T-helper 17 cell (primary cell): ENCODE results near the gene SRPX. TPM values are rescaled to one million over a fixed set of nuclear protein-coding genes. Genes with fewer than 3 reads are reported as not detected.
A peak's percentile ranks its signal among the peaks of the same experiment; 100 is the strongest.

Source experiments
- ATAC-seq: fragments of 150-1000 bp; cut with Tn5 transposase; 2 replicates; pipeline ENCODE4 v1.10.0; 2021; ENCODE audit warnings: mild to moderate bottlenecking, moderate library complexity
- DNase-seq, 3 donors: peaks; one replicate each; pipeline versions ENCODE4 v3.0.0 to v3.0.0-alpha.2; 2020 to 2021
- H3K9me3 ChIP-seq: one replicate; pipeline ENCODE4 v1.7.0; 2013; ENCODE audit warnings: low read length, mild to moderate bottlenecking; ENCODE audit not compliant: control insufficient read depth, poor library complexity, severe bottlenecking
- H3K27ac Mint-ChIP-seq: one replicate; pipeline ENCODE4 v1.8.0; 2022; ENCODE audit warnings: mild to moderate bottlenecking, moderate library complexity, mixed read lengths
- H3K27me3 Mint-ChIP-seq: one replicate; pipeline ENCODE4 v1.8.0; 2022; ENCODE audit warnings: mixed read lengths
- H3K36me3 Mint-ChIP-seq: one replicate; pipeline ENCODE4 v1.8.0; 2022; ENCODE audit warnings: low read depth, mixed read lengths
- H3K4me1 Mint-ChIP-seq: one replicate; pipeline ENCODE4 v1.8.0; 2022; ENCODE audit warnings: mild to moderate bottlenecking, mixed read lengths
- H3K4me3 Mint-ChIP-seq: one replicate; pipeline ENCODE4 v1.8.0; 2022; ENCODE audit warnings: mild to moderate bottlenecking, moderate library complexity, mixed read lengths
- total RNA-seq, 4 donors: library from RNA in 2 of 4; stranded (reverse) in 2 of 4; gene quantifications; one replicate each; pipeline ENCODE4 v1.2.3 and lab custom pipeline; 2022 to 2026

Gene SRPX
- total RNA-seq, 2 donors from 2014 or later = 0.30 TPM; not detected in 1

GRCh38 chrX:38150993-38151392, 69.7 kb downstream of the SRPX start:
- DNase-seq (no peak), ATAC-seq (no peak)
- no peak overlapping the region for H3K27ac Mint-ChIP-seq
- no peaks in the 10 kb centered on the region for H3K9me3 ChIP-seq
- H3K4me1 Mint-ChIP-seq = no peaks in the 10 kb centered on the region
- H3K27me3 Mint-ChIP-seq = peaks cover 7% of the 10 kb centered on the region
- H3K4me3 Mint-ChIP-seq = no peak overlapping the region
- no peaks in the 10 kb centered on the region for H3K36me3 Mint-ChIP-seq

GRCh38 chrX:38149016-38149415, 71.7 kb downstream of the SRPX start:
- H3K27ac Mint-ChIP-seq = no peak overlapping the region
- H3K9me3 ChIP-seq = no peaks in the 10 kb centered on the region
- no peaks in the 10 kb centered on the region for H3K36me3 Mint-ChIP-seq
- no peak overlapping the region for H3K4me3 Mint-ChIP-seq
- H3K27me3 Mint-ChIP-seq = peaks cover 7% of the 10 kb centered on the region
- ATAC-seq (no peak), DNase-seq (no peak)
- H3K4me1 Mint-ChIP-seq = no peaks in the 10 kb centered on the region

DNA sequence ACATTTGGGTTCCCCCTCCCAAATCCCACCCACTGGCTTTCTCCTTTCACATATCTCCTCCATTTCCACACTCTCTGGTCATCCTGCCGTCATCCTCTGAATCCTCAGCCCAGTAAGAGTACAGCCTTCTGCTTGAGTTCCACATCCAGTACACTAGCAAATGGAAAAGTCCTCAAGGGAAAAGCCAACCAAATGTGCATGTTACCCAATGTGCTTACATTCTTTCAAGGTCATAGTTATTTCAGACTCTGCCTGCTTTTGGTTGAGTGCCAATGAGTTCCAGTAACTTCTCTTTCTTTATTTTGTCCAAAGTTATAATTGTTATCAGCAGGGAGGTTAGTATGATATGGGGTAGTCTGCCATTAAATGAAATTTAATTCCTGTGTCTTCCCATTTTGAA, 78.1 kb downstream of the SRPX start:
- no peak for DNase-seq
- Mint-ChIP-seq H3K27ac (peak overlapping the region; percentile 34), H3K4me3 (no peak overlapping the region), H3K36me3 (no peaks in the 10 kb centered on the region), H3K4me1 (no peaks in the 10 kb centered on the region), H3K27me3 (no peaks in the 10 kb centered on the region)
- H3K9me3 ChIP-seq = no peaks in the 10 kb centered on the region
- no peak for ATAC-seq

- ATAC-seq (no peak), DNase-seq (no peak)
- H3K9me3 ChIP-seq = no peaks in the 10 kb centered on the region
- Mint-ChIP-seq H3K4me1 (no peaks in the 10 kb centered on the region), H3K27ac (no peak overlapping the region), H3K36me3 (no peaks in the 10 kb centered on the region), H3K4me3 (no peak overlapping the region), H3K27me3 (no peaks in the 10 kb centered on the region)
Measured at GRCh38 chrX:38138900-38139299, 81.8 kb downstream of the SRPX start.

- no peak for DNase-seq
- no peak for ATAC-seq
- no peaks in the 10 kb centered on the region for H3K36me3 Mint-ChIP-seq
- H3K27ac Mint-ChIP-seq = no peak overlapping the region
- H3K4me3 Mint-ChIP-seq = no peak overlapping the region
- H3K4me1 Mint-ChIP-seq = no peaks in the 10 kb centered on the region
- H3K27me3 Mint-ChIP-seq = no peaks in the 10 kb centered on the region
- H3K9me3 ChIP-seq = no peaks in the 10 kb centered on the region
Measured at GRCh38 chrX:38138157-38138891, 82.3 kb downstream of the SRPX start.

GRCh38 chrX:38129366-38129765, 91.3 kb downstream of the SRPX start:
- H3K9me3 ChIP-seq = no peaks in the 10 kb centered on the region
- no peak overlapping the region for H3K4me3 Mint-ChIP-seq
- ATAC-seq (no peak), DNase-seq (no peak)
- no peaks in the 10 kb centered on the region for H3K36me3 Mint-ChIP-seq
- H3K27me3 Mint-ChIP-seq = no peaks in the 10 kb centered on the region
- no peak overlapping the region for H3K27ac Mint-ChIP-seq
- no peaks in the 10 kb centered on the region for H3K4me1 Mint-ChIP-seq

DNA sequence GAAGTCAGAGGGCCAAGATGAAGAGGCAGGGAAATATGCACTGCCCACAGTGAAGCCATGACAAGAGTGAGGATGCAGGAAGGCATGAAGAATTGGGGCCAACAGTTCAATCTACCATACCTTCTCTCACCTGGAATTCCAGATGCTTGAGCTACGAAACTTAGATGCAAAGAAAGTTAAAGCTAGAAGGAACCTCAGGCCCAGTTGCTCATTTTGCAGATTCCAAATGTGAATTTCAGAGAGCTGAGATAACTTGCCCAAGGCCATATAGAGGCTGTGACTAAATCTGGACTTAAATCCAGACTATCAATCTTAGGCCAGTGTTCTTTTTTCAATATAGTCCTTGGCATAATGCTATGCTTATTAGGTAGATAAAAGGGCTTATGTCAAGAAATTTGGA, 92.7 kb downstream of the SRPX start:
- no peaks in the 10 kb centered on the region for H3K9me3 ChIP-seq
- Mint-ChIP-seq H3K27ac (no peak overlapping the region), H3K4me3 (no peak overlapping the region), H3K4me1 (no peaks in the 10 kb centered on the region), H3K27me3 (no peaks in the 10 kb centered on the region), H3K36me3 (no peaks in the 10 kb centered on the region)
- no peak for ATAC-seq
- DNase-seq = no peak

DNA sequence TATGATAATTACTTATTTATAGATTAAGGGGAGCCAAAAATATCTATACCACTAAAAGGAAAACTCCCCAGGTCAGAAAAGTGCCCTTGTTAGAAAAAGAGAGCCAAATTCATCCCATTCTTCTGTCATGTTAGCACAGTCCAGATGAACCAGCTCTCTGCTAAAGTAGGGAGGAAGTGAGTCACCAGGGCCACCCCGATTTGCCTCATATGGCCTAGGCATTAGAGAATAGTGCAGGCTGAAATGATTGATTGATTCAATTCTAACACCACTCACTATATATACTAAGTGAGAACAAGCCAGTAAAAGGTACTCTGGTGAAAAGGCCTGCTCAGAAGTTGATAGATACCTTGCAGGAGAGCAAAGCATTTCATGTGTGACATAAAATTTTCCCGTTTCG, 94.5 kb downstream of the SRPX start:
- DNase-seq (no peak), ATAC-seq (no peak)
- H3K9me3 ChIP-seq = no peaks in the 10 kb centered on the region
- Mint-ChIP-seq H3K4me3 (no peak overlapping the region), H3K27ac (no peak overlapping the region), H3K36me3 (no peaks in the 10 kb centered on the region), H3K27me3 (no peaks in the 10 kb centered on the region), H3K4me1 (no peaks in the 10 kb centered on the region)

DNA sequence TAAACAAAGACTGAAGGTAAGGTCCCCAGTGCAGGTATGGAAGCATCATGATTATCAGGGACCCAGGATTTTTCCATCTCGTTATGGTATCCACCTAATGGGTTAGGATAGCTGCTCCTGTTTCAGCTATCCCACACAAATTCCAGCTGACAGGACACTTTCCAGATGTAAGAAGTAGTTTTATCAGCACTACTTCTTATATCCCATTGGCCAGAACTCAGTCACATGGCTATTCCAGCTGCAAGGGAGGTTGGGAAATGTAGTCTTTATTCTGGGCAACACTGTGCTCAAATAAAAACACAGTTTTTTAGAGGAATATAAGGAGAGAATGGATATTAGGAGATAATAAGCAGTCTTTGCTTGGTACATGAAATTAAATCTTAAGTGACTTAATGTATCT, 96.7 kb downstream of the SRPX start:
- ATAC-seq (no peak), DNase-seq (no peak)
- no peaks in the 10 kb centered on the region for H3K9me3 ChIP-seq
- Mint-ChIP-seq H3K27ac (no peak overlapping the region), H3K36me3 (no peaks in the 10 kb centered on the region), H3K27me3 (no peaks in the 10 kb centered on the region), H3K4me1 (no peaks in the 10 kb centered on the region), H3K4me3 (no peak overlapping the region)

DNA sequence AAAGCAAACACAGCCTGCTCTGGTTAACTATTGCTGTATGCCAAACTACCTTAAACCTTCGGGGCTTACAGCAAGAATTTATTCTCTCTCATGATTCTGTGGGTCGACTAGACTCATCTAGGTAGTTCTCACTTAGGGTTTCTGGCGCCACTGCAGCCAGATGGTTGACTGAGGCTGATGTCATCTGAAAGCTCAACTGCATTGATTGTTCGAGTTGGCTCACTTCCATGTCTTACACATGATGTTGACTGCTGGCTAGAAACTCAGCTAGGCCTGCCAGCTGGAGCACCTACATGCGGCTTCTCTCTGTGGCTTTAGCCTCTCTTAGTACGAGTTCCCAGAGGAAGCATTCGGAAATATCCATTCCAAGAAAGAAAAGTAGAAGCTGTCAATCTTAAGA, 103.2 kb downstream of the SRPX start:
- DNase-seq = no peak
- H3K9me3 ChIP-seq = no peaks in the 10 kb centered on the region
- no peak overlapping the region for H3K27ac Mint-ChIP-seq
- no peak overlapping the region for H3K4me3 Mint-ChIP-seq
- peaks cover 2% of the 10 kb centered on the region for H3K36me3 Mint-ChIP-seq
- no peak for ATAC-seq
- no peaks in the 10 kb centered on the region for H3K27me3 Mint-ChIP-seq
- H3K4me1 Mint-ChIP-seq = no peaks in the 10 kb centered on the region

- Mint-ChIP-seq H3K36me3 (peaks cover 2% of the 10 kb centered on the region), H3K4me1 (no peaks in the 10 kb centered on the region)
Measured at GRCh38 chrX:38116706-38117105, 104.0 kb downstream of the SRPX start.

DNA sequence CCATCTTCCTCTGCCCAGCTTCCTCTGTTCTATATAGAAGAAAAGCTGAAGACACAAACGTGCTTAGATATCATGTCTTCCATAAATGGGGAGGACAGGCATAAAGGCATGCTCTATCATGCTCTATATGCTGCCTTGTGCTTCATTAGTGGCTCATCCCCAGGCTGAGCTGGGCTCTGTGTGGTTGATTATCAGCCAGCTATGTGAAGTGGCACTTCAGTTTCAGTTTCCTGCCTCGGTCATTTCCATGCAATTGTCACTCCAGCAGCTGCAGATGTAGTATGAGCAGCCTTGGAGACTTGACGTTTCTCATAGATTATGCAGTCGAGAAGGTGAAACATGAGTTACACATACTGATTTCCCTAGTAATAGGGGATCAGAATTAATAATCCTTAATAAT, 108.1 kb downstream of the SRPX start:
- H3K27ac Mint-ChIP-seq = no peak overlapping the region
- DNase-seq (no peak), ATAC-seq (no peak)
- no peaks in the 10 kb centered on the region for H3K27me3 Mint-ChIP-seq
- H3K4me3 Mint-ChIP-seq = no peak overlapping the region
- peaks cover 2% of the 10 kb centered on the region for H3K36me3 Mint-ChIP-seq
- no peaks in the 10 kb centered on the region for H3K4me1 Mint-ChIP-seq
- no peaks in the 10 kb centered on the region for H3K9me3 ChIP-seq

More at GRCh38 chrX:38116706-38117105, 104.0 kb downstream of the SRPX start:
- H3K4me3 Mint-ChIP-seq = no peak overlapping the region
- no peaks in the 10 kb centered on the region for H3K27me3 Mint-ChIP-seq
- DNase-seq = no peak
- no peak for ATAC-seq
- H3K9me3 ChIP-seq = no peaks in the 10 kb centered on the region
- H3K27ac Mint-ChIP-seq = no peak overlapping the region

DNA sequence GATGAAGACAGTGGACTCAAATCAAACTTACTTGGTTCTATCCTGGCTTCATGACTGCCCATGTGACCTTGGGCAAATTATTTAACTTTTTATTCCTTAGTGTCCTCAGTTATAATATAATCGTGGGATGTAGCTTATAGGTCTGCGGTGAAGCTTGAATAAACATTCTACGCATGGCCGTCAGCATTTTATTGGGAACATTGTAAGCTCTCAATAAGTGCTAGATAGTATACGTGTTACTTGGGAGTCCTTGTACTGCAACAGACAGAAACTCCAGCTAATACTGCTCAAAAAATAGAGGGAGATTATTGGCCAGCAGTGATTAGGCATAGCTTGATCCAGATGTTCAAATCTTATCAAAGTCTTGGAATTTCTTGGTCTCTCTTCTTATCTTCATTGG, 109.5 kb downstream of the SRPX start:
- H3K27me3 Mint-ChIP-seq = no peaks in the 10 kb centered on the region
- no peak overlapping the region for H3K4me3 Mint-ChIP-seq
- peaks cover 2% of the 10 kb centered on the region for H3K36me3 Mint-ChIP-seq
- no peak for ATAC-seq
- no peaks in the 10 kb centered on the region for H3K9me3 ChIP-seq
- no peaks in the 10 kb centered on the region for H3K4me1 Mint-ChIP-seq
- no peak overlapping the region for H3K27ac Mint-ChIP-seq
- DNase-seq = no peak

DNA sequence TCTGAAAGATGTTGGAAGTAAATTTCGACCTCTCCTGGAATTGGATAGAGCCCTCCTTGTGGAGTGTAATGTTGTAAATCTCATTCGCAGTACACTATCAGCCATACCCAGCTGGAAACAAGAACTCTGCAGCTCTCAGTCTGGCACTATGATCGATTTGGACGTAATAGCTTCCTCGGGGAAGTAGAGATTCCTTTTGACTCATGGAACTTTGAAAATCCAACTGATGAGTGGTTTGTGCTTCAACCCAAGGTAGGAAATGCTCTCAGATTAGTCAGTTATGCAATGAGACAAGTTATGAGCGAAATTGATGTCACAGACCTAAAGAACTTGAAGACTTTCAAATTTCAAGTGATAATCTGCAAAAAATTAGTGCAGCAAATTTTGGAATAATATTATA, 110.4 kb downstream of the SRPX start:
- Mint-ChIP-seq H3K27ac (no peak overlapping the region), H3K4me1 (peaks cover 2% of the 10 kb centered on the region)
- no peak for ATAC-seq

More for the DNA sequence above, 110.4 kb downstream of the SRPX start:
- no peak overlapping the region for H3K4me3 Mint-ChIP-seq
- DNase-seq = no peak
- H3K27me3 Mint-ChIP-seq = no peaks in the 10 kb centered on the region
- H3K9me3 ChIP-seq = no peaks in the 10 kb centered on the region
- H3K36me3 Mint-ChIP-seq = peaks cover 2% of the 10 kb centered on the region
